Neuronal stem cell (in vitro differentiated cells): ENCODE measurements around the gene FANK1.

Experiments used
- DNase-seq: peaks from one replicate; pipeline ENCODE4 v3.0.0-alpha.2; 2013; ENCODE audit warnings: low spot score
- H2AFZ ChIP-seq: one replicate; pipeline ENCODE4 v1.6.1; 2013; ENCODE audit warnings: mild to moderate bottlenecking, low read length, inconsistent platforms
- H2AK5ac ChIP-seq: 2 replicates; pipeline ENCODE4 v1.6.1; 2013; ENCODE audit warnings: low read depth, mild to moderate bottlenecking, inconsistent platforms, low read length, moderate library complexity, mixed read lengths
- H2BK120ac ChIP-seq: 2 replicates; pipeline ENCODE4 v1.6.1; 2013; ENCODE audit warnings: low read depth, mild to moderate bottlenecking, inconsistent platforms, low read length, moderate library complexity, mixed read lengths
- H2BK12ac ChIP-seq: one replicate; pipeline ENCODE4 v1.6.1; 2013; ENCODE audit warnings: low read length, inconsistent platforms
- H2BK15ac ChIP-seq: 2 replicates; pipeline ENCODE4 v1.6.1; 2013; ENCODE audit warnings: mild to moderate bottlenecking, low read length, inconsistent platforms, mixed read lengths
- H2BK5ac ChIP-seq: one replicate; pipeline ENCODE4 v1.6.1; 2013; ENCODE audit warnings: inconsistent platforms, mild to moderate bottlenecking, low read length, moderate library complexity
- H3K14ac ChIP-seq: one replicate; pipeline ENCODE4 v1.6.1; 2013; ENCODE audit warnings: low read length, inconsistent platforms
- H3K18ac ChIP-seq: 2 replicates; pipeline ENCODE4 v1.6.1; 2013; ENCODE audit warnings: low read length, inconsistent platforms
- H3K23ac ChIP-seq: 2 replicates; pipeline ENCODE4 v1.6.1; 2013; ENCODE audit warnings: low read depth, mild to moderate bottlenecking, mixed read lengths, low read length, inconsistent platforms; ENCODE audit not compliant: poor library complexity
- H3K27ac ChIP-seq: replicated peaks from 3 replicates; pipeline ENCODE4 v1.5.1; 2013; ENCODE audit warnings: low read length, inconsistent platforms
- H3K27me3 ChIP-seq, 3 experiments: 2 replicates each; pipeline ENCODE4 v1.6.1; 2013; ENCODE audit warnings: low read length in 3 of 3, mild to moderate bottlenecking in 2 of 3, inconsistent platforms in 1 of 3, low read depth in 1 of 3, mixed read lengths in 1 of 3, moderate library complexity in 1 of 3; ENCODE audit not compliant: control insufficient read depth in 3 of 3, insufficient read depth in 3 of 3
- H3K36me3 ChIP-seq, 2 donors: replicated peaks in 1 of 2; 2 replicates each; pipeline ENCODE4 v1.6.1; 2013; ENCODE audit warnings: low read length in 2 of 2; ENCODE audit not compliant: control insufficient read depth in 2 of 2, insufficient read depth in 2 of 2
- H3K4ac ChIP-seq: 2 replicates; pipeline ENCODE4 v1.6.1; 2013; ENCODE audit warnings: inconsistent platforms, mild to moderate bottlenecking, low read length, moderate library complexity
- H3K4me1 ChIP-seq, 2 donors: 1 replicate in 1 of 2; 2 replicates in 1 of 2; pipeline ENCODE4 v1.6.1; 2013; ENCODE audit warnings: low read length in 2 of 2, low read depth in 1 of 2; ENCODE audit not compliant: control insufficient read depth in 2 of 2, insufficient read depth in 1 of 2
- H3K4me2 ChIP-seq: one replicate; pipeline ENCODE4 v1.6.1; 2013; ENCODE audit warnings: mild to moderate bottlenecking, low read length, inconsistent platforms; ENCODE audit not compliant: insufficient read depth, poor library complexity, severe bottlenecking
- H3K4me3 ChIP-seq, 2 donors: 2 replicates each; pipeline ENCODE4 v1.5.1; 2013; ENCODE audit warnings: low read length in 2 of 2, mild to moderate bottlenecking in 2 of 2, inconsistent platforms in 1 of 2, moderate library complexity in 1 of 2
- H3K79me1 ChIP-seq: one replicate; pipeline ENCODE4 v1.6.1; 2013; ENCODE audit warnings: low read depth, mild to moderate bottlenecking, inconsistent platforms, low read length, moderate library complexity
- H3K9ac ChIP-seq: one replicate; pipeline ENCODE4 v1.6.1; 2013; ENCODE audit warnings: mild to moderate bottlenecking, low read depth, low read length, inconsistent platforms; ENCODE audit not compliant: poor library complexity
- H3K9me3 ChIP-seq, 2 donors: replicated peaks in 1 of 2; 2 replicates each; pipeline versions ENCODE3 to v1.6.1; 2013; ENCODE audit warnings: low read length in 2 of 2, mild to moderate bottlenecking in 2 of 2, inconsistent platforms in 1 of 2, low read depth in 1 of 2, mixed read lengths in 1 of 2, moderate library complexity in 1 of 2; ENCODE audit not compliant: control insufficient read depth in 2 of 2, insufficient read depth in 1 of 2
- H4K8ac ChIP-seq: one replicate; pipeline ENCODE4 v1.6.1; 2013; ENCODE audit warnings: low read depth, mild to moderate bottlenecking, inconsistent platforms, low read length, moderate library complexity
- H4K91ac ChIP-seq: one replicate; pipeline ENCODE4 v1.6.1; 2013; ENCODE audit warnings: low read length, low read depth, mild to moderate bottlenecking, inconsistent platforms; ENCODE audit not compliant: poor library complexity
- WGBS, 2 donors: extraction: QIAGEN DNeasy Blood & Tissue Kit; methylation state at CpG; one replicate each; pipeline ENCODE4 v1.1.7; 2013; ENCODE audit warnings: missing lambda C conversion rate in 2 of 2, mixed read lengths in 1 of 2; ENCODE audit not compliant: insufficient read length in 2 of 2, insufficient replicate concordance in 1 of 2; ENCODE audit errors: extremely low coverage in 2 of 2; 5-methylcytosine and 5-hydroxymethylcytosine counted together

Gene FANK1

DNA sequence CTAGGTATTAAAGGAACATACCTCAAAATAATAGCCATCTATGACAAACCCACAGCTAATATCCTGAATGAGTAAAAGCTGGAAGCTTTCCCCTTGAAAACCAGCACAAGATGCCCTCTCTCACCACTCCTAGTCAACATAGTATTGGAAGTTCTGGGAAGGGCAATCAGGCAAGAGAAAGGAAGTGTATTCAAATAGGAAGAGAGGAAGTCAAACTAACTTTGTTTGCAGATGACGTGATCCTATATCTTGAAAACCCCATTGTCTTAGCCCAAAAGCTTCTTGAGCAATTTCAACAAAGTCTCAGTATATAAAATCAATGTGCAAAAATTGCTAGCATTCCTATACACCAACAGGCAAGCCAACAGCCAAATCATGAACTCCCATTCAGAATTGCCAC is 131.3 kb downstream of the FANK1 start:
- Histone ChIP-seq H3K18ac (no peak overlapping the region), H4K8ac (no peak overlapping the region), H2BK15ac (no peak overlapping the region), H3K4me1 (peaks cover 0 to 1% of the 10 kb centered on the region in 2 donors), H2BK120ac (no peak overlapping the region), H4K91ac (no peak overlapping the region), H2AK5ac (no peak overlapping the region), H3K4me3 (no peak overlapping the region), H3K27ac (no peak overlapping the region), H3K27me3 (no peaks in the 10 kb centered on the region), H3K14ac (no peak overlapping the region), H2BK12ac (no peak overlapping the region), H2AFZ (no peak overlapping the region), H2BK5ac (no peak overlapping the region), H3K9me3 (peaks cover 0 to 9% of the 10 kb centered on the region in 2 donors), H3K79me1 (no peaks in the 10 kb centered on the region), H3K4me2 (no peak overlapping the region), H3K36me3 (no peaks in the 10 kb centered on the region), H3K23ac (no peak overlapping the region), H3K9ac (no peak overlapping the region), H3K4ac (no peak overlapping the region)
- no CpG with 5 or more reads among the region's 1 CpG for WGBS, 2 donors
- no peak for DNase-seq

DNA sequence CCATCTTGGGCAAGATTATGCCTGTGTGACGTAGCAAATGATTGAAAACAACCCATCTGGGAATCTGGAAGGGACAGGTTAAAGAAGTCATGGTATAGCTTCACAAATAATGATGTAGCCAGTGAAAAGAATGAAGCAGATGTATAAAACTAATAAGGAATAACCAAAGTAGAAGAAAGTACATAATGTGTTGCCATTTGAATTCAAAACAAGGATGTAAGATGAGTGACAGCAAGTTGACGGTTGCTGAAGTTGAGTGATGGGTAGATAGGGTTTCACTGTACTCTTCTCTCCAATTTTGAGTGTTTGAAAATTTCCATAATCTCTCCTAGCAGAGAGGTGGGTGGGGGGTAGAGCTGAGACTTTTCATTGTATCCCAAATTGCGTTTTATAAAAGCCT is 133.6 kb downstream of the FANK1 start:
- no peak overlapping the region for H3K18ac ChIP-seq
- no peak overlapping the region for H2BK15ac ChIP-seq
- H3K9ac ChIP-seq, result no peak overlapping the region
- no peak overlapping the region for H2AFZ ChIP-seq
- no peak overlapping the region for H2BK120ac ChIP-seq
- H2BK5ac ChIP-seq, result no peak overlapping the region
- H3K27ac ChIP-seq, result no peak overlapping the region
- H3K14ac ChIP-seq, result no peak overlapping the region
- no peak for DNase-seq
- H2BK12ac ChIP-seq, result no peak overlapping the region
- H3K4me2 ChIP-seq, result no peak overlapping the region
- peaks cover 0 to 1% of the 10 kb centered on the region in 2 donors for H3K4me1 ChIP-seq
- no peak overlapping the region for H3K4ac ChIP-seq
- H2AK5ac ChIP-seq, result no peak overlapping the region
- H3K36me3 ChIP-seq, result no peaks in the 10 kb centered on the region
- H3K9me3 ChIP-seq, result peaks cover 4 to 17% of the 10 kb centered on the region in 2 donors
- WGBS, 2 donors, result no CpG with 5 or more reads among the region's 3 CpGs
- H3K4me3 ChIP-seq, result no peak overlapping the region
- no peaks in the 10 kb centered on the region for H3K79me1 ChIP-seq
- no peak overlapping the region for H4K91ac ChIP-seq
- no peak overlapping the region for H4K8ac ChIP-seq
- no peaks in the 10 kb centered on the region for H3K27me3 ChIP-seq
- H3K23ac ChIP-seq, result no peak overlapping the region

DNA sequence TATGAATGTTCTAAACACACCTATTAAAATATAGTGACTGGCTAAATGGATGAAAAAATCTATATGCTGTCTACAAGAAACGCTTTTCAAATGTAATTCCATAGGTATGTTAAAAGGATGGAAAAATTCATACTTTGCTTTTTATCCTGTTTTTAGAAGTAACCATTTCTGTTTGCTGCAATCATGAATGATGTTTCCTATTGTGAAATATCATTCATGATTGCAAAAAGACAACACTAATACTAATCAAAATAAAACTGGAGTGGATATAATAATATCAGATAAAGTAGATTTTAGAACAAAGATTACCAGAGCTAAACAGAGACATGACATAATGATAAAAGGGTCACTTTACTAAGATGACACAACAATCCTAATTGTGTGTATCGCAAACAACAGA is 138.2 kb downstream of the FANK1 start:
- Histone ChIP-seq H3K4me3 (no peak overlapping the region), H3K9me3 (peaks cover 4 to 9% of the 10 kb centered on the region in 2 donors), H2AFZ (no peak overlapping the region), H4K8ac (no peak overlapping the region), H3K18ac (no peak overlapping the region), H3K23ac (no peak overlapping the region), H3K4me2 (no peak overlapping the region), H3K36me3 (no peaks in the 10 kb centered on the region), H3K79me1 (no peaks in the 10 kb centered on the region), H3K27me3 (no peaks in the 10 kb centered on the region), H2BK15ac (no peak overlapping the region), H3K27ac (no peak overlapping the region), H2BK12ac (no peak overlapping the region), H3K9ac (no peak overlapping the region), H2BK5ac (no peak overlapping the region), H2AK5ac (no peak overlapping the region), H3K14ac (no peak overlapping the region), H3K4ac (no peak overlapping the region), H3K4me1 (peaks cover 0 to 1% of the 10 kb centered on the region in 2 donors), H2BK120ac (no peak overlapping the region), H4K91ac (no peak overlapping the region)
- no peak for DNase-seq
- no CpG with 5 or more reads among the region's 2 CpGs for WGBS, 2 donors

DNA sequence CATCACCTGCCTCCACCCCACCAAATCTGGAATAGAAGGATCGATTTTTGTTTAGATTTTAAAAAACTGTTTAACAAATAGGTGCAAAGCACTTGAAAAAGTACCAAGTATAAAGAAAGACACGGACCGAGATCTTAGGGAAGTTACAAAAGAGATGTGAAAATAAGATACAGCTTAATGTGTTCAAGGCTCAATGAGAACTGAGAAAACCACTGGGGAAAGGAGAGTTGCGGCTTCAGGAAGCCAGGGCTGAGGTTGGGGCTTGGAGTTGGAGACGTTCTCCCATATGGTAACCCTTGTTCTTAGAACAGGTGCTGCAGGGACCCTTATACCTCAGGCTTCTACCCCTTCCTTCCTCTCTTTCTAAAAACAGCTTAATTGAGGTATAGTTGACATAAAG is 140.2 kb downstream of the FANK1 start:
- H3K14ac ChIP-seq, result no peak overlapping the region
- H2BK12ac ChIP-seq, result no peak overlapping the region
- no peaks in the 10 kb centered on the region for H3K79me1 ChIP-seq
- H3K27ac ChIP-seq, result no peak overlapping the region
- no peak overlapping the region for H3K4me3 ChIP-seq
- peaks cover 4 to 9% of the 10 kb centered on the region in 2 donors for H3K9me3 ChIP-seq
- H3K23ac ChIP-seq, result no peak overlapping the region
- DNase-seq, result no peak
- H2AFZ ChIP-seq, result no peak overlapping the region
- peaks cover 1 to 3% of the 10 kb centered on the region in 2 donors for H3K4me1 ChIP-seq
- no CpG with 5 or more reads among the region's 5 CpGs for WGBS, 2 donors
- H4K91ac ChIP-seq, result no peak overlapping the region
- no peaks in the 10 kb centered on the region for H3K36me3 ChIP-seq
- no peak overlapping the region for H3K4ac ChIP-seq
- no peak overlapping the region for H2BK5ac ChIP-seq
- H2BK15ac ChIP-seq, result no peak overlapping the region
- no peaks in the 10 kb centered on the region for H3K27me3 ChIP-seq
- no peak overlapping the region for H2BK120ac ChIP-seq
- H3K4me2 ChIP-seq, result no peak overlapping the region
- H3K18ac ChIP-seq, result no peak overlapping the region
- no peak overlapping the region for H2AK5ac ChIP-seq
- H3K9ac ChIP-seq, result no peak overlapping the region
- no peak overlapping the region for H4K8ac ChIP-seq
